ENCODE results near the gene OR51G2.
"Not testable (repeated sequence)": the region's sequence is repeated elsewhere in the genome, so short reads cannot be mapped to it uniquely, and the experiment has no call there.

OR51G2 gene

DNA sequence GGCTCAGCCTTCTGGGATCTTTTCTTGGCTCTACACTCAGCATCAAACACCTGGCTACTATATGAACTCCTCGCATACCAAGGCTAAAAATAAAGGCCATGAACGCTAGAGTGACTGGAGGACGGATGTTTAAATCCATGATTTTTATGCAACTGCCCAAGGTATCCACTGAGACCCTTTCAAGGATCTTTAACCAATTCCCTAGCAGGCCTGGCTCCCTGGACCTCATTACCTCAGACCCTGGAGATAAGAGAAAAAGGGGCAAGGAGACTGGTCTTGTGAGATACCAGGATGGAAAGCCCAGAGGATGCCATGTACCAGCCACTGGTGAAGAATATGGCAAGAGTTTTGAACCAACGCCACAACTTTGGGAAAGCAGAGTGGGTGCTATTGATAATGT is at the start of gene OR51G2:
Gene OR51G2, minus strand, starts transcription at position 101 of the 400 bp plus-strand sequence. CDS start 3,687 bp downstream, outside the sequence.
- no peak for DNase-seq (ENCODE audit: low read depth, low spot score)

DNA sequence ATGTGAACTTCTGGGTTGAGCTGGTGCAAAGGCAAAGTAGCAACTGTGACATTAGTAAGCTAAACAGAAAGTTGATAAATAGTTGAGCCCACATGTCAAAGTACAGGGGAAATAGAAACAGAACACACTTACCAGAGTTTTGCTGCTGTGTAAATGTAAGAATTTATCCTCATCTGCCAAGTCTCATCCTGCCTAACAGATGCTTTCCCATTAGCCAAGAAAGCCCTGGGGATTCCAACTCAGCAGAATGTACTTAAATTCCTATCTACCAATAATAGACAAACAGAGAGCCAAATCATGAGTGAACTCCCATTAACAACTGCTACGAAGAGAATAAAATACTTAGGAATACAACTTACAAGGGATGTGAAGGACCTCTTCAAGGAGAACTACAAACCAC is 43.7 kb upstream of the OR51G2 start:
- no peak for DNase-seq (ENCODE audit: low read depth, low spot score)

DNA sequence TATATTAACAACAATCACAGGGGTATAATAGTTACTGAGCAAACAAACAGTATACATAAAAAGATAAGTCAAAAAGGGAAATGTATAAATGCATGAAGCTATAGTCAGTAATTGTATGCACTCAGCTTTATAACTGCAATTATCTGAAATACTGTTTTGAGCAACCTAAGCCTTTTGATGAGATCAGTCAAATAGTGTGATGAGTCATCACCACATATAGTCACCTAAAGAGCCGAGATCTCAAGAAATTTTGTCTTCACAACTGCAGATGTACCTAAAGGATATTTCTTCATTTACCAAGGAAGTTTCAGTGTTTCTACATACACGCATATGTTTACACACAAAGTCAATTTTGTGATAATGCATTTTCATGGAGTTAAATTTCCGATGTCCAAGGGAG is 41.7 kb upstream of the OR51G2 start:
- DNase-seq (ENCODE audit: low read depth, low spot score), result no peak

DNA sequence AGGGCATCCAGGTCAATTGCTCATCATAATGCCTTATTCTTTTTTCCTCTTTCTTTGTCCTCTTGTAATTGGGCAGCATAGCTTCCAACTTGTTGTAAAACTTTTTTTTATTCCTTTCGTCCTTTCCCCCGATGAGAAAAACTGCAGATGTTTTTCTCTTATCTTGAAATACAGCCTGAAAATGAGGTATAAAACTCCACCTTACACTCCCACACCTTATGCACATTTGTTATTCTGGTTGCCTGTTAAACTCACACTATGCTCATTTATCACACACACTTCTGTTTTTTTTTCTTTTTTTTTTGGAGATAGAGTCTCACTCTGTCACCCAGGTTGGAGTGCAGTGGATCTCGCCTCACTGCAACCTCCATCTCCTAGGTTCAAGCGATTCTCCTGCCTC is 38.2 kb upstream of the OR51G2 start:
- DNase-seq (ENCODE audit: low read depth, low spot score), result no peak

DNA sequence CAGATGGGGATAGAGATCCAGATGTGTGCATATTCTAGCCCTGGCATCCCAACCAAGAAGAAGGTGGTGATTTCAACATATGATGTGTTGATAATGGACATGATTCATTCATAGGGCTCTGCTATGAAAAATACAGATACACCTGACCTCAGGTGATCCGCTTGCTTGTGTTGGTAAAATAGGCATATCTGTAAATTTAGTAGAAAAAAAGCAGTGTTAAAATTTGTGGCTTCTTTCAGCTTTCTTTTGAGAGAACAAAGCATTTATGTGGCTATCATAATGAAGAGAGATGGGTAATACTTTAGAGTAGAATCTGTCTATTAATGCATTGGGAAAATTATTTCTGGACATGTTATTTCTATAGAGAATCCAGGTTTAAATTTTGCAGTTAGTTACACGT is 36.5 kb upstream of the OR51G2 start, which contains the start of gene OR51A2:
Gene OR51A2, minus strand, starts transcription at position 101 of the 400 bp plus-strand sequence. Its CDS starts 0 bp downstream, at position 101.
- DNase-seq (ENCODE audit: low read depth, low spot score), result not testable (repeated sequence)

DNA sequence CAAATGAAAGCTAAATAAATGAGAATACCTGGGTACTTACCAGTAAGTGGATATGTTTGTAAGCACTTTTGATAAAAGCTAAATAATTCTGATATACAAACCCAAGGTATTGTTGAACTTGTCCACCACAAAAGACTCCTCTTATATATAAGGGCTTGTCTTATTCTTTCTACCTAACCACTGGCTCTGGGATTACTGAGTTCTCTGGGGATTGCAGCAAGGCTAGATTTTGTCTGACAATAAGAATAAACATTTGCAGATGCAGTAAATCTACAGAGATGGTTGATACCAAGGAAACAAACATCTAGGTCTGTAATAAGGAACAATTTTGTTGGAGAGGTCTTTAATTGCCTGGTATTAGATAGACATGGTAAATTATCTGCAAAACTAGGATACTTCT is 28.4 kb upstream of the OR51G2 start, which contains the start of gene OR51A4:
Gene OR51A4, minus strand, starts transcription at position 101 of the 400 bp plus-strand sequence. CDS start 505 bp downstream, outside the sequence.
- no peak for DNase-seq (ENCODE audit: low read depth, low spot score)

DNA sequence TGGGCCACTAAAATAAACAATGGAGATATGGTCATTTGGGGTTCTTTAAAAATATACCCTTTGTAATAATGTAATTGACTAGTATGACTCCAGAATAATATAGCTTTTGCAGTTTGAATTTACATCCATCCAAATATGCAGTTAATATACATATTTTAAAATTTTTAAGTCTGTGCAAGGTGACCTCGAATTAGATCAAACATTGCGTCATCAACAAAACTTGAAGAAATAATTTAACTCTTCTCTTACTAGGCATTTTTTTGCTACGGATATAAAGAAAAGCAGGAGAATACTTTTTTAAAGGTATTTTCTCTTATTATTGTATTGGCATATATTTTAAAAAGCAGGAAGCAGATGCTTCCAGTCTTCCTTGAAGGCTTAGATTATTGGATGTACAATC is 17.6 kb upstream of the OR51G2 start:
- DNase-seq (ENCODE audit: low read depth, low spot score), result no peak

DNA sequence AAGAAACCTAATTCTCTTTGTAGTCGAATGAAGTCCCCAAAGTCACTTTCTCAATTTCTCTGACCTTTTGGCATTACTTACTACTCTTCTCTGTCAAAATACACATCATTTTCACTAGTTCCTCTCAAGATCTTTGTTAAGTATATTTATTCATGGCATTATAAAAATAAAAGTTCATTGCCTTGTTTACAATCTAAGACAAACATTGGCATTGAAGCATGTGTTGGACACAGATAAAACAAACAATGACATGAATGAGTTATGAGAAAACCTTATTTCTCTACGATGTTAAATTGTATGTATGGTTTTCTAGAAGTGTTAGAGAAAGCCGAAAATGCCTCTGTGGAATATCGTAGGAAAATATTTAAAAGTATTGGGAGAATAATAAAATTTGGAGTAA is 13.6 kb upstream of the OR51G2 start:
- no peak for DNase-seq (ENCODE audit: low read depth, low spot score)

- DNase-seq (ENCODE audit: low read depth, low spot score), result no peak
Observed at GRCh38 chr11:4926608-4927007, 7.5 kb upstream of the OR51G2 start.

- DNase-seq (ENCODE audit: low read depth, low spot score), result no peak
Observed at GRCh38 chr11:4924239-4924638, 5.1 kb upstream of the OR51G2 start, which contains the start of gene OR51G1. Gene OR51G1 (minus strand): TSS chr11:4924339. CDS start chr11:4924339, 0 bp downstream.

- DNase-seq (ENCODE audit: low read depth, low spot score), result no peak
Observed at GRCh38 chr11:4922304-4922703, 3.2 kb upstream of the OR51G2 start.

GRCh38 chr11:4921796-4922195 is 2.6 kb upstream of the OR51G2 start:
- DNase-seq (ENCODE audit: low read depth, low spot score), result no peak

- DNase-seq (ENCODE audit: low read depth, low spot score), result no peak
Observed at GRCh38 chr11:4916581-4916980, 2.6 kb downstream of the OR51G2 start.

DNA sequence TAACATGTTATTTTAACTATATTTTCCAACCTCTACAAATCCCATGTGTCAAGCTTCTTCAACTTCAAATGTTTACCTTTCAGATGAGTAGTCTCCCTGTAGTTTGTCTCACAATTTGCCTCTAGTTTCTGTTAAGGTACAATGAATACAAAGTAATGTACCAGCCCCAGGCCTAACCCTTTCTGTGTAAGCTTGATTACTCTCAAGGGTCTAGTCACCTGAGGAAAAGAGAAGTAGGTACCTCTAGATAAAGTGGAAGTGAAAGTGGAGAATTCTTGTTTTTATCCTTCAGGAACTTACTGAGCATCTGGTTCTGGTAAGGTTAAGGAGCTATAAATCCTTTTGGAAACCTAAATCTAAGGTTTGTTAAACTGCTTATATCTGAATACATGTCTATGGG is 15.7 kb downstream of the OR51G2 start, which contains the start of gene OR51A7:
Gene OR51A7, plus strand, starts transcription at position 300 of the 400 bp plus-strand sequence. CDS start 3,587 bp downstream, outside the sequence.
- no peak for DNase-seq (ENCODE audit: low read depth, low spot score)

DNA sequence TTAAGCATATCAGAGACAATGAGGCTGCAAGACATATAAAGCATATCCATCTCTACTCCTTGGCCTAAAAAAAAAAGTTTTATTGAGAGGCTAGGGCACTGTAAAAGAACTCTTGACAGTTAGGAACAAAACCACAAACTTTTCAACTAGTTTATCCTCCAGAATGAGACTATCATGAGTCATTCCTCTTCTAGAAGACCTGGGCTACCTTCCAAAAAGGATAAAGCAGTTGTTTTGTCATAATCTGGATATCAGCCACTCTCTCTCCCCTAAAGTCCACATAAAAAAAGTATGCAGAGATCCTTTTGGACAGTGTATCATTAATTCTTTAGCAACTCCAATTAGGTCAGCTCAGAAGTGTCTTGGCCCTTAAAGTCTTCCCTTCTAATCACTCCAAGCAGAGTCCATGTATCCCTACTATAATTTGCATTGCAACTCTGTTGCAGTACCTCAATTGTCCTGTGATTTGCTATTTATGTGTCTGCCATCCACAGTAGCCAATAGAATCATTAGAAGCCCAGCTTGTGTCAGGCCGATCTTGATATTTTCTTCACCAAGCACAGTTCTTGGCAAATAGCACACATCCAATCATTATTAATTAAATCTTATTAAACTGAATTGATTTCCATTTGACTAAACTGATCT is 27.0 kb downstream of the OR51G2 start:
- no peak for DNase-seq (ENCODE audit: low read depth, low spot score)

DNA sequence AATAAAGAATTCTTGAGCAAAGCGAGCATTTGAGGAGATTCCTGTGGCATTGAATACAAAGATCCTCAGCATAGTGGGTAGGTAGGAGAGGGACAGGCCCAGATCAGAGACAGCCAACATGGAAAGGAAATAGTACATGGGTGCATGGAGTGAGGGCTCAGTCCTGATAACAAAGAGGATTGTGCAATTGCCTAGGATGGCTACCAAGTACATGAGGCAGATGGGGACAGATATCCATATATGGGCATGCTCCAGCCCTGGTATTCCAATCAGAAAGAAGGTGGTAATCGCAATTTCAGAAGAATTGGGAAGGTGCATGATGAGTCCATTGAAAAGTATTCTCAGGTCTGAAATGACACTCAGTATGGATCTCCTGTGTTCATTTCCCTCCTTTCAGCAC is 28.9 kb downstream of the OR51G2 start:
- DNase-seq (ENCODE audit: low read depth, low spot score), result no peak

GRCh38 chr11:4887591-4887990 is 31.6 kb downstream of the OR51G2 start:
- DNase-seq (ENCODE audit: low read depth, low spot score), result no peak

DNA sequence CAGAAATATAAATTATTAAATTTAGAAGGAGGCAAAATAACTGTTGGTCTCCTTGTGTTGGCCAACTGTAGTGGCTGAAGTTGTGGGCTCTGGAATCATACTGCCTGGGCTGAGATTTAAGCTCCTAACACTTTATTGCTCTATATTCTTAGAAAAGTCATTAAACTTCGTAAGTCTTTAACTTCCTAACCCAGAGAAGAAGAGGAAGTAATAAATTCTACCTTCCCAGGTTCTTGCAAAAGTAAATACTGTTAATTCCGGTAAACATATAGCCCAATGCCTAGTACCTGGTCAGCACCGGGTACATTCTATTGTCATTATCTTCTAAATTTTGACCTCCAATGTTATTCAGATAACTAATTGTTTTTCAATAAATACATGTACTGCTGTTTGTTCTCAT is 33.0 kb downstream of the OR51G2 start:
- no peak for DNase-seq (ENCODE audit: low read depth, low spot score)

DNA sequence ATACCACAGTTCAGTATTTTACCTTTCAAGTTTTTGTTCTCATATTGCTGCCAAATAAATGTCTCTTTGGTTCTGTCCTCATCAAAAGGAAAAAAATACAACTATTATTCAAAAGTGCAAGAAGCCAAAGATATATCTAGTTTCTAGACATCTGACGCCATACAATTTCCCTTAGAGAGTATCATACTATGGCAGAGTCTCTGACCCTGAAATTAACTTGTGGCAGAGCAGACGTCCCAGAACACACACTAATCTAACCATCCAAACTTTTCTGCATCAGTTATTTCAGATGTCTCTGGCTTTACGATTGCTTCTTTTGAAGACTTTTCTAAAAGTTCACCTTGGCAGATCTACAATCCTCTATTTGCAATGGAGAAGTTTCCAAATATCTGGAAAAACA is 34.8 kb downstream of the OR51G2 start:
- no peak for DNase-seq (ENCODE audit: low read depth, low spot score)

DNA sequence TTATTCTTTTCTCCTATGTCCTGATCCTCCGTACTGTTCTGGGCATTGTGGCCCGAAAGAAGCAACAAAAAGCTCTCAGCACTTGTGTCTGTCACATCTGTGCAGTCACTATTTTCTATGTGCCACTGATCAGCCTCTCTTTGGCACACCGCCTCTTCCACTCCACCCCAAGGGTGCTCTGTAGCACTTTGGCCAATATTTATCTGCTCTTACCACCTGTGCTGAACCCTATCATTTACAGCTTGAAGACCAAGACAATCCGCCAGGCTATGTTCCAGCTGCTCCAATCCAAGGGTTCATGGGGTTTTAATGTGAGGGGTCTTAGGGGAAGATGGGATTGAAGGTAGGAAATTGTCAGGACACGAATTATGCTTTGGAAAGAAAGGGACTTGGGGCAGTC is 36.6 kb downstream of the OR51G2 start:
- DNase-seq (ENCODE audit: low read depth, low spot score), result no peak

GRCh38 chr11:4881860-4882500 is 37.2 kb downstream of the OR51G2 start, which contains the start of gene OR51T1:
Gene OR51T1 (plus strand): TSS chr11:4881900. CDS start chr11:4881900, 0 bp downstream.
- DNase-seq (ENCODE audit: low read depth, low spot score), result peak; percentile 17

- DNase-seq (ENCODE audit: low read depth, low spot score), result no peak
Observed at GRCh38 chr11:4881188-4881587, 38.0 kb downstream of the OR51G2 start.

DNA sequence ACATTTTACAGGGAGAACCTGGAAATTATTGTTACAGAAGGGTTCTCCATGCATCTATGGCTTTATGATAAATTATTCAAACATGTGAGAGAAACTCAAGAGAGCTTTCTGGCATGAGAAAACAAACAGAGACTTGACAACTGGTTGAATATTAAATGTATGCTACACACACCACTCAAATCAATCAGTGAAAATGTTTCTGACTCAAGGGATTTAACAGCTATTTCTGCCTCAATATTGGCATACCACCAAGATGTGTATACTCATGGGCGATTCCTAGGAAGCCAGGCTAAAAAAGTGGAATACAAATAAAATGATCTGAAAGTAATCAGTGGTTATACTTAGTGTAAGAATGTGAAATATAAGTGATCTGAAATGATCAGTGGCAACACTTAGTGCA is 53.3 kb downstream of the OR51G2 start:
- no peak for DNase-seq (ENCODE audit: low read depth, low spot score)
